Heart right ventricle (tissue), 16 donors: ENCODE measurements around the gene CLCN6. TPM values are rescaled to one million over a fixed set of nuclear protein-coding genes. Genes with fewer than 3 reads are reported as not detected.

Experiments
- ATAC-seq, 8 donors: fragments of 200-7000 bp; cut with Tn5 transposase; one replicate each; pipeline ENCODE4 v1.9.1; 2020; ENCODE audit warnings: mild to moderate bottlenecking in 8 of 8, moderate library complexity in 8 of 8, moderate number of reproducible peaks in 1 of 8
- DNase-seq, 2 donors: peaks; one replicate each; pipeline ENCODE4 v3.0.0-alpha.2; 2020
- H3K27ac ChIP-seq, 10 donors: fragments of 200-600 bp; sonication (generic) in 2 of 10; one replicate each; pipeline versions ENCODE4 v1.5.0 to v1.8.0; 2020 to 2022; ENCODE audit warnings: mild to moderate bottlenecking in 3 of 10
- H3K27me3 ChIP-seq, 7 donors: fragments of 200-600 bp; one replicate each; pipeline ENCODE4 v1.8.0; 2021 to 2022; ENCODE audit warnings: mild to moderate bottlenecking in 2 of 7
- H3K36me3 ChIP-seq, 9 donors: fragments of 200-600 bp; sonication (generic) in 1 of 9; one replicate each; pipeline versions ENCODE4 v1.5.0 to v1.8.0; 2020 to 2022; ENCODE audit warnings: mild to moderate bottlenecking in 2 of 9
- H3K4me1 ChIP-seq, 9 donors: fragments of 200-600 bp; sonication (generic) in 1 of 9; one replicate each; pipeline versions ENCODE4 v1.5.0 to v1.8.0; 2020 to 2022; ENCODE audit warnings: mild to moderate bottlenecking in 4 of 9
- H3K4me3 ChIP-seq, 10 donors: fragments of 200-600 bp; sonication (generic) in 2 of 10; one replicate each; pipeline versions ENCODE4 v1.5.0 to v1.8.0; 2020 to 2022; ENCODE audit warnings: mild to moderate bottlenecking in 7 of 10, moderate library complexity in 2 of 10
- H3K9me3 ChIP-seq, 11 donors: fragments of 200-600 bp in 10 of 11; sonication (generic) in 2 of 11; one replicate each; pipeline versions ENCODE4 v1.5.0 to v1.8.0; 2013 to 2022; ENCODE audit warnings: mild to moderate bottlenecking in 2 of 11, control low read depth in 1 of 11, moderate library complexity in 1 of 11
- CTCF ChIP-seq, 9 donors: fragments of 200-600 bp; sonication (generic) in 2 of 9; IDR thresholded peaks; one replicate each; pipeline versions ENCODE4 v1.5.0 to v1.8.0; 2021 to 2022; ENCODE audit warnings: antibody characterized with exemption in 9 of 9, mild to moderate bottlenecking in 5 of 9, moderate library complexity in 1 of 9
- WGBS, 2 donors: extraction: QIAGEN DNeasy Blood & Tissue Kit; methylation state at CpG; one replicate each; pipeline ENCODE4 v1.1.7; 2013; ENCODE audit warnings: inconsistent platforms in 1 of 2; 5-methylcytosine and 5-hydroxymethylcytosine counted together
- intact Hi-C, 10 donors: fragments of 100-400 bp; cut with DNase I; formaldehyde crosslinking; loops; one replicate each; pipeline versions ENCODE4 v1.11.1 to v1.14.2; 2022
- polyA plus RNA-seq, 2 donors: library from polyadenylated mRNA; stranded (reverse); fragments of 200-250 nt; gene quantifications; one replicate each; pipeline ENCODE4 v1.2.3, GENCODE V29; 2013
- total RNA-seq, 10 donors: library from RNA; stranded (reverse); fragmentation: NEBNext Ultra II Directional in 3 of 10; extraction: Animal tissue kit (Norgen Biotek cat#: 25700) in 3 of 10; gene quantifications; one replicate each; pipeline versions ENCODE4 v1.2.1 to v1.2.4, GENCODE V29; 2021 to 2023
- donor health status: Arrhythmogenic right ventricular cardiomyopathy.
- donor health status: ischemic (EF 13 %, LVEDD 7.1; RV severe dilation, severe dysfunction).
- donor health status: healthy with polysubstance abuse.
- donor health status: DM: no; HTN: yes; CAD: no.
- donor health status: DM: no; HTN: no; CAD: no.
- donor health status: ischemic (EF 25% LVEDD 6.9; RV normal size, moderate dysfunction).
- donor health status: ischemic (EF 25% LVEDD 5.7; RV mildly dilated, moderate dysfunction).
- donor health status: healthy.
- donor health status: DM: yes; HTN: yes; CAD: no.
- donor health status: Ischemic cardiomyopathy.
- donor health status: ischemic (EF 35%, LVEDD 5.7; RV mildly dilated, moderate dysfunction).
- donor health status: nonischemic (EF 11% LVEDD 7.7; RV severe dilation, severe dysfunction).
- donor health status: DM: yes; HTN: yes; CAD: no.
- donor health status: PGD.
- donor health status: ischemic (EF 29% LVEDD 5.4; RV normal size, mild dysfunction).
- donor health status: nonischemic (EF 23%, LVEDD 6.1; RV moderate dilation, normal function).

Gene CLCN6
- total and polyA plus RNA-seq, 12 donors = 9.1 to 20.9 (median 16.2) TPM

- Histone ChIP-seq H3K4me1 (peaks cover 0 to 15% (median 0%) of the 10 kb centered on the region in 9 donors), H3K4me3 (no peak overlapping the region), H3K27me3 (no peaks in the 10 kb centered on the region), H3K9me3 (no peaks in the 10 kb centered on the region), H3K36me3 (peaks cover 0 to 100% (median 72%) of the 10 kb centered on the region in 9 donors), H3K27ac (no peak overlapping the region)
- ATAC-seq (no peak), DNase-seq (no peak)
- TF ChIP-seq CTCF (IDR thresholded peaks at IDR 0.05) = no peak
- 93 to 96% methylated on average over 7 of the region's 7 CpGs for WGBS, 2 donors
- intact Hi-C loops = no loop called here
These were observed 19.1 kb downstream of the CLCN6 start for GRCh38 chr1:11825131-11825530.

GRCh38 chr1:11826946-11827345 is 21.0 kb downstream of the CLCN6 start:
- Histone ChIP-seq H3K27ac (no peak overlapping the region), H3K4me3 (no peak overlapping the region), H3K4me1 (peaks cover 0 to 6% (median 0%) of the 10 kb centered on the region in 9 donors), H3K36me3 (peaks cover 0 to 100% (median 85%) of the 10 kb centered on the region in 9 donors), H3K9me3 (no peaks in the 10 kb centered on the region), H3K27me3 (no peaks in the 10 kb centered on the region)
- DNase-seq = no peak
- 93 to 97% methylated on average over 9 of the region's 9 CpGs for WGBS, 2 donors
- no peak for ATAC-seq
- no peak for TF ChIP-seq CTCF (IDR thresholded peaks at IDR 0.05)
- intact Hi-C loops = no loop called here

GRCh38 chr1:11828511-11828910 is 22.5 kb downstream of the CLCN6 start:
- intact Hi-C loops = no loop called here
- no peak for ATAC-seq
- Histone ChIP-seq H3K9me3 (no peaks in the 10 kb centered on the region), H3K27me3 (no peaks in the 10 kb centered on the region), H3K4me3 (no peak overlapping the region), H3K27ac (no peak overlapping the region), H3K36me3 (peaks cover 0 to 100% (median 86%) of the 10 kb centered on the region in 9 donors), H3K4me1 (no peaks in the 10 kb centered on the region)
- TF ChIP-seq CTCF (IDR thresholded peaks at IDR 0.05) = no peak
- 92 to 93% methylated on average over 19 of the region's 19 CpGs for WGBS, 2 donors
- no peak for DNase-seq

- no peaks in the 10 kb centered on the region for H3K27me3 ChIP-seq
- H3K9me3 ChIP-seq = no peaks in the 10 kb centered on the region
- H3K4me3 ChIP-seq = no peak overlapping the region
- ATAC-seq (no peak), DNase-seq (no peak)
- 85 to 87% methylated on average over 9 of the region's 9 CpGs for WGBS, 2 donors
- TF ChIP-seq CTCF (IDR thresholded peaks at IDR 0.05) = no peak
- H3K27ac ChIP-seq = no peak overlapping the region
- peaks cover under 1 to 100% (median 86%) of the 10 kb centered on the region in 9 donors for H3K36me3 ChIP-seq
- no peaks in the 10 kb centered on the region for H3K4me1 ChIP-seq
- intact Hi-C loops = loop anchor here in 5 of 10 donors (10.0 kb wide), 2 partner anchors 133 to 193 kb away; no protein-coding TSS in a partner anchor
These were observed 26.1 kb downstream of the CLCN6 start for GRCh38 chr1:11831945-11832725.
